NCI-H69 (cell line): ENCODE results near the gene JPH2.
"Not testable (repeated sequence)": the region's sequence is repeated elsewhere in the genome, so short reads cannot be mapped to it uniquely, and the experiment has no call there.

Experiments
- DNase-seq: peaks from one replicate; lab custom pipeline; 2025; lab: John Stamatoyannopoulos, UW

JPH2 gene

GRCh38 chr20:44211177-44212039, 24.4 kb upstream of the JPH2 start:
- peak; percentile 14 for DNase-seq

GRCh38 chr20:44210406-44211176, 23.6 kb upstream of the JPH2 start, which contains the start of gene OSER1:
TSS of gene OSER1 (minus strand) at chr20:44210771. CDS start at chr20:44206957, 3,814 bp downstream.
- peak; percentile 94 for DNase-seq

DNA sequence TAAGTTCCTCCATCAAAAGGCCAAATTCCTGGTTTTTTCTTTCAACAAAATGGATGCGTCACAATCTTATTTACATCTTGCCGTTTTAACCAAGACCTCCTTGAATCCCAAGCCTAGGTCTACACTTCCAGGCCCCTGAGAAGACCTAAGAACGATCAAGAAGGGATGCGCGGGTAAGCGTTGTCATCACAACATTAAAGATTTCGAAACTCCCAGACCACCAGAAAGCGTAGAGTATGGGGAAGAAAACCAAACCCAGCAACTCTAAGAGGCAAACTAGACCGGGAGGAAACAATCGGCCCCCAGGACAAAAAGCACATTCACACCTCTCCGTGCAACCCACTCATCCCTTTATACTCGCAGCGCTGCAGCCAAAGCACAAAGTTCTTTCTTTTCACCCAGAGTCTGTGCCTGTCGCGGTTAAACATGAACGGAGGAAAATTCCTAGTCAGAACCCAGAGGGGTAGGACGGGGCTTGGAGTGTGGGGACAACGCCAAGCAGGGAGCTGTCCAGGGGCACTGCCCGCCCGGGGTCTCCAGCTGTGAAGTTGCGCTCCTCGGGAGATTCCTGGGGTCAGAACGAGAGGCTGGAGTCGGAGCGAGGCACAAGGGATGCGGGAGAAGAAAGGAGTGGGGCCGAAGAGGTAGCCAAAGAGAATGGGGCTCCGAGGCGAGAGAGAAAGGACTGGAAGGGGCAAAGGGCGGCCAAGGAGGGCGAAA, 22.9 kb upstream of the JPH2 start:
- no peak for DNase-seq

- DNase-seq = no peak
Observed at GRCh38 chr20:44208770-44209169, 21.8 kb upstream of the JPH2 start.

GRCh38 chr20:44208165-44208564, 21.2 kb upstream of the JPH2 start:
- DNase-seq = no peak

GRCh38 chr20:44207126-44207723, 20.2 kb upstream of the JPH2 start:
- no peak for DNase-seq

DNA sequence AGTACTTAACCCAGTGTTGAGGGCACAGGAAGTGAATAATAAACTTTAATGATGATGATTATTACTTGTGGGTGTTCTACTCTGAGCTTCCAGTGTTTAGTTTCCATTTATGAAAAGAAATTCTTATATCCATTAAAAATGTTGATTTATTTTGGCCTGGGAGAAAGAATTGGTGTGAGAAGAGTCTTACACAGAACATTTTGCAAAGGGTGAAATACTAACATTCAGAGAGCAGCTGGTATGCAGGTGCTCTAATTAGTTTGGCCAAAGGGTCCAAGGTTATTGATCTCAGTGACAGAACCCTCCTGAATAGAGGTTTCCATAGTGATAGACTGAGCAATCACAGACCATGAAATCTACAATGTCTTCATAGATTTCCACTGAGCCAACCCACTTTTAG, 19.1 kb upstream of the JPH2 start:
- DNase-seq = no peak

DNA sequence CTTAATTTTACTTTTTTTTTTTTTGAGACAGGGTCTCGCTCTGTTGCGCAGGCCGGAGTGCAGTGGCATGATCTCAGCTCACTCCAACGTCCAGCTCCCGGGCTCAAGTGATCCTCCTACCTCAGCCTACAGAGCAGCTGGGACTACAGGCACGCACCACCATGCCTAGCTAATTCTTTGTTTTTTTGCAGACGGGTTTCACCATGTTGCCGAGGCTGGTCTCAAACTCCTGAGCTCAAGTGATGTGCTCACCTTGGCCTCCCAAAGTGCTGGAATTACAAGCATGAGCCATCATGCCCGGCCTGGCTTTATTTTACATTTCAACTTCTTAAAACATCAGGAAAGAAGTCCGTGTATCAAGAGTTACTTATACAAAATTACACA, 17.8 kb upstream of the JPH2 start:
- DNase-seq = no peak

DNA sequence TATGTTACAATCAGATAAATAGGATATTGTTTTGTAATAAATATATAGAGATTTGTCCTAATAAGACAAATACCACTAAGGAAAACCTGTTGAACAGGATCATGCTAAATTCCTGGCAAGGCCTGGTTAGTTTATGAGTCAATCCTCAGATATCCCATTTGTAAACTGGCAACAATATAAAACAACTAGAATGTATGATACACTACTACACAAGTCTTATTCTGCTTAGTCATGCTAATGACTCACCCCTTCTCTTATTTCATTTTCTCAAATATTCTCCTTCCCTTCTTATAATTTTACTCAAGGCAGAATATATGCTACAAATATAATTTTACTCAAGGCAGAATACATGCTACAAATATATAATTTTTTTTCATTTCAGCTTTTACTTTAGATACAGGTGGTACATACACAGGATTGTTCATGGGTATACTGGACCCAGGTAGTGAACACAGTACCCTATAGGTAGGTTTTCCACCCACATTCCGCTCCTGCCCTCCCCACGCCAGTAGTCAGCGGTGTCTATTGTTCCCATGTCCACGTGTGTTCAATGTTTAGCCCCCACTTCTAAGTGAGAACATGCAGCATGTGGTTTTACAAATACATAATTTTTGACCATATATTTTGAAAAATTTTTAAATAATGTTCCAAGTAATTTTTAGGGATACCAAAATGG, 17.3 kb upstream of the JPH2 start:
- no peak for DNase-seq

DNA sequence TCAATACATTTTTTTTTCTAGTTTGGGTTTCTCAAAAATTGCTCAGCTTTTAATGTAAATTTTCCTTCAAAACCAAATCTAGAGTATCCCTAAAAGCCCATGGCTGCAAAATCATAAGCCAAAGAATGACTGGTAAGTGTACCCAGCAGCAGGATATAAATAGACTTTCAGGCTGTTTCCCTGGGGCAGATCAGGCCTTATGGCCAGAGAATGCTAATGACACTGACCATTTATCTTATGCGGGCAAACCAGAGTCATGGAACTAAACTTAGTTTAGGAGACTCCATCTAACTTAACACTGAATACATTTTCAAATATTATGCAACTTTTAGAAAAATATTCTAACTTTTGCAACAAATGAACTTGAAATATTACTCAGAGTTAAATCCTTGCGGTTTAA, 16.2 kb upstream of the JPH2 start:
- no peak for DNase-seq

- no peak for DNase-seq
Observed at GRCh38 chr20:44200983-44201382, 14.0 kb upstream of the JPH2 start.

- no peak for DNase-seq
Observed at GRCh38 chr20:44200371-44200770, 13.4 kb upstream of the JPH2 start.

- no peak for DNase-seq
Observed at GRCh38 chr20:44199877-44200276, 12.9 kb upstream of the JPH2 start.

- DNase-seq = no peak
Observed at GRCh38 chr20:44198872-44199271, 11.9 kb upstream of the JPH2 start.

DNA sequence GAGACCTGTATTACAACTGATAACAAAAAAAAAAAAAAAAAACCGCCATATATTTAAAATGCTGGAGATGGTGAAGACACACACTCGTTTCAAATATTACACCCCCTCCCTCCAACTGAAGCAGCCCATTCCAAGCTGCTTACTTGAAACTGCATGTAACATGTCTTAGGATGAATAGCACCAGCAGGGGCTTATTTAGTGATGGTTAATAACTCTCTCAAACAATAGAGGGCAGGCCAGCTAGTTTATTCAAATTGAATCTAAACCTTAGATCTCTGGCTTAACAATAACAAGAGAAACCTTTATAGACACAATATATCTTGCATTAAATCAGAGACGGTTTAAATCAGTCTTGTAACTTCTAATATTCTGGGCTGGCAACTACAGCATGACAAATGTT, 9.3 kb upstream of the JPH2 start:
- DNase-seq = no peak

GRCh38 chr20:44195605-44196004, 8.6 kb upstream of the JPH2 start:
- no peak for DNase-seq

GRCh38 chr20:44193801-44194200, 6.8 kb upstream of the JPH2 start:
- DNase-seq = no peak

DNA sequence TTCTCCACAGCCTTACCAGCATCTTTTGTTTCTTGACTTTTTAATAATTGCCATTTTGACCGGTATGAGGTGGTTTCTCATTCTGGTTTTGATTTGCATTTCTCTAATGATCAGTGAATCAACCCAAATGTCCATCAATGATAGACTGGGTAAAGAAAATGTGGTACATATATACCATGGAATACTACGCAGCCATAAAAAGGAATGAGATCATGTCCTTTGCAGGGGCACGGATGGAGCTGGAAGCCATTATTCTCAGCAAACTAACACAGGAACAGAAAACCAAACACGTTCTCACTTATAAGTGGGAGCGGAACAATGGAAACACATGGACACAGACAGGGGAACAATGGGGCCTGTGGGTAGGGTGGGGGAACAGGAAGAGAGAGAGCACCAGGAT, 4.7 kb upstream of the JPH2 start:
- not testable (repeated sequence) for DNase-seq

DNA sequence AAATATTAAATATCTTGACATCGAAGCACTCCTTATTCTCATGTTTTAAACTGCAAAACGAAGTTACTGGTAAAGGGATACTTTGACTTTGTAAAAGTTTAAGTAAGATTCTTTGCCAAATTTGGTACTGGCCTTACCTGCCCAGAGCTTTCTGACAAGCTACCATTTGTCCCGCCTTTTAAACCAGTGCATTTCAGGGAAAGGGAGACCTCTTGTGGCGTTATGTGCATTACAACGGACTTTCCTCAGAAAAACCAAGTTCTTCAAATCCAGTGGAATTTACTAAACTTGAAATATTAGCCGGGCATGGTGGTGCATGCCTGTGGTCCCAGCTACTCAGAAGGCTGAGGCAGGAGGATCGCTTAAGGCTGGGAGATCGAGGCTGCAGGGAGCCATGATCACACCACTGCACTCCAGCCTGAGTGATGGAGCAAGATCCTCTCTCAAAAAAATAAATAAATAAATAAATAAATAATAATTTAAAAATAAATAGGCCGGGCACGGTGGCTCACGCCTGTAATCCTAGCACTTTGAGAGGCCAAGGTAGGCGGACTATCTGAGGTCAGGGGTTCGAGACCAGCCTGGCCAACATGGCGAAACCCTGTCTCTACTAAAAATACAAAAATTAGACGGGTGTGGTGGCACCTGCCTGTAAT, 3.3 kb upstream of the JPH2 start:
- peak; percentile 49 for DNase-seq

- no peak for DNase-seq
Observed at GRCh38 chr20:44188752-44189151, 1.8 kb upstream of the JPH2 start.
